VCaP (cell line): ENCODE results near the gene FSD1L.

ENCODE experiments used
- H3K27ac ChIP-seq: fragments of 450-650 bp; 2 replicates; pipeline ENCODE4 v1.5.1; 2017
- CTCF ChIP-seq: fragments of 450-650 bp; conservative IDR thresholded peaks from 2 replicates; pipeline ENCODE4 v1.5.1; 2017; ENCODE audit warnings: mild to moderate bottlenecking, moderate library complexity

Gene FSD1L

GRCh38 chr9:105468875-105469274 lies 21.0 kb downstream of the FSD1L start:
- TF ChIP-seq CTCF, result no peak
- H3K27ac ChIP-seq, result no peak overlapping the region

GRCh38 chr9:105473221-105473620 lies 25.4 kb downstream of the FSD1L start:
- no peak for TF ChIP-seq CTCF
- H3K27ac ChIP-seq, result no peak overlapping the region

- TF ChIP-seq CTCF, result peak; percentile 65
- no peak overlapping the region for H3K27ac ChIP-seq
Observed at GRCh38 chr9:105475302-105475701, 27.5 kb downstream of the FSD1L start.

GRCh38 chr9:105479846-105480245 lies 32.0 kb downstream of the FSD1L start:
- no peak for TF ChIP-seq CTCF
- H3K27ac ChIP-seq, result no peak overlapping the region

- TF ChIP-seq CTCF, result no peak
- H3K27ac ChIP-seq, result no peak overlapping the region
Observed at GRCh38 chr9:105483618-105484017, 35.8 kb downstream of the FSD1L start.

GRCh38 chr9:105484226-105484625 lies 36.4 kb downstream of the FSD1L start:
- no peak for TF ChIP-seq CTCF
- no peak overlapping the region for H3K27ac ChIP-seq

GRCh38 chr9:105485131-105485530 lies 37.3 kb downstream of the FSD1L start:
- no peak for TF ChIP-seq CTCF
- no peak overlapping the region for H3K27ac ChIP-seq

GRCh38 chr9:105496826-105497225 lies 49.0 kb downstream of the FSD1L start:
- TF ChIP-seq CTCF, result no peak
- no peak overlapping the region for H3K27ac ChIP-seq
